ENCODE measurements around the gene ACKR2.

GRCh38 chr3:42851228-42851834, 42.1 kb downstream of the ACKR2 start:
- TF ChIP-seq CTCF (IDR thresholded peaks at IDR 0.05; ENCODE audit: poor library complexity, severe bottlenecking) (no peak), EZH2 (IDR thresholded peaks at IDR 0.05; ENCODE audit: borderline replicate concordance, insufficient read depth, low read length, poor library complexity, severe bottlenecking) (no peak), EP300 (conservative IDR thresholded peaks at IDR 0.05; ENCODE audit: poor library complexity, severe bottlenecking) (no peak), POLR2AphosphoS5 (IDR thresholded peaks at IDR 0.05) (no peak), SMC3 (conservative IDR thresholded peaks at IDR 0.05; ENCODE audit: poor library complexity) (no peak), REST (IDR thresholded peaks at IDR 0.05; ENCODE audit: borderline replicate concordance) (no peak), MXI1 (conservative IDR thresholded peaks at IDR 0.05; ENCODE audit: poor library complexity, severe bottlenecking) (no peak)

Measured in neural cell (in vitro differentiated cells).